Neural cell (in vitro differentiated cells): ENCODE data around the gene RAI14.

ENCODE experiments used
- POLR2AphosphoS5 ChIP-seq: IDR thresholded peaks from 2 replicates; pipeline ENCODE4 v1.6.1; 2012
- TAF1 ChIP-seq: IDR thresholded peaks from 2 replicates; pipeline ENCODE4 v1.6.1; 2012; ENCODE audit warnings: low read depth
- TF ChIP-seq, protein P1 (sequence below): fragments of 450-650 bp; IDR thresholded peaks from 2 replicates; pipeline ENCODE4 v1.5.1; 2014; ENCODE audit warnings: antibody characterized with exemption, mild to moderate bottlenecking, moderate library complexity; ENCODE audit not compliant: poor library complexity, severe bottlenecking

DNA sequence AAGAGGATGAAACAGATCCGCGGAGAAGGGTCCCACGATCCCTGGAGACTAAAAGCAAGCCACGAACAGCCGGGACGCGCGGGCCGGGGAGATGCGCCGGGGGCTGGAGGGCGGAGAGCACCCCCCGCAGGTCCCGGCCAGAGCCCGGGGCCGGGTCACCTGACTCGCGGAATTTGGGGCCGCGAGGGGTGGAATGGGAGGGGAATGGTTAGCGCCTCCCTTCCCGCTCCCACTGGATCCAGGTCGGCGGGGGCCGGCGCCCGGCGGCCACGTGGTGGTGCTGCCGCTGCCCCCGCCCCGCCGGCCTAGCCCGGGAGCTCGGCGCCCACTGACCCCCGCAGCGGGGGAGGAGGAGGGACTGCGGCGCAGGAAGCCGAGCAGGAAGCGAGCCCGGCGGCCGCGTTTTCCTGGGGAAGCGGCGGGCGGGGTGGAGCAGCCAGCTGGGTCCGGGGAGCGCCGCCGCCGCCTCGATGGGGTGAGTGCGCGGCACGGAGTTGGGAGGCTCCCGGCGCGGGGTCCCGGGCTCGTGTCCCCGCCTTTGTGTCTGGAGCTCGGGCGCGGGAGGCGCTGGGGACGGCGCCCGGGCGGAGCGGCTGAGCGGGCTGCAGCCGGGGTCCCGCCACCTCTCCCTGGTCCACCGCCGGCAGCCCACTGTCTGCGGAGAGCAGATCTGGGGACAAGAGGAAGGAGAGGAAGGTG is at the start of gene RAI14:
- TF ChIP-seq, protein P1, sequence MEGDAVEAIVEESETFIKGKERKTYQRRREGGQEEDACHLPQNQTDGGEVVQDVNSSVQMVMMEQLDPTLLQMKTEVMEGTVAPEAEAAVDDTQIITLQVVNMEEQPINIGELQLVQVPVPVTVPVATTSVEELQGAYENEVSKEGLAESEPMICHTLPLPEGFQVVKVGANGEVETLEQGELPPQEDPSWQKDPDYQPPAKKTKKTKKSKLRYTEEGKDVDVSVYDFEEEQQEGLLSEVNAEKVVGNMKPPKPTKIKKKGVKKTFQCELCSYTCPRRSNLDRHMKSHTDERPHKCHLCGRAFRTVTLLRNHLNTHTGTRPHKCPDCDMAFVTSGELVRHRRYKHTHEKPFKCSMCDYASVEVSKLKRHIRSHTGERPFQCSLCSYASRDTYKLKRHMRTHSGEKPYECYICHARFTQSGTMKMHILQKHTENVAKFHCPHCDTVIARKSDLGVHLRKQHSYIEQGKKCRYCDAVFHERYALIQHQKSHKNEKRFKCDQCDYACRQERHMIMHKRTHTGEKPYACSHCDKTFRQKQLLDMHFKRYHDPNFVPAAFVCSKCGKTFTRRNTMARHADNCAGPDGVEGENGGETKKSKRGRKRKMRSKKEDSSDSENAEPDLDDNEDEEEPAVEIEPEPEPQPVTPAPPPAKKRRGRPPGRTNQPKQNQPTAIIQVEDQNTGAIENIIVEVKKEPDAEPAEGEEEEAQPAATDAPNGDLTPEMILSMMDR = peak; percentile 30
- no peak for TF ChIP-seq POLR2AphosphoS5
- no peak for TF ChIP-seq TAF1
